NCI-H69 (cell line): ENCODE measurements around the gene CST3.
"Not testable (repeated sequence)": the region's sequence is repeated elsewhere in the genome, so short reads cannot be mapped to it uniquely, and the experiment has no call there.

Experiments used
- DNase-seq: peaks from one replicate; lab custom pipeline; 2025; lab: John Stamatoyannopoulos, UW

The CST3 gene

DNA sequence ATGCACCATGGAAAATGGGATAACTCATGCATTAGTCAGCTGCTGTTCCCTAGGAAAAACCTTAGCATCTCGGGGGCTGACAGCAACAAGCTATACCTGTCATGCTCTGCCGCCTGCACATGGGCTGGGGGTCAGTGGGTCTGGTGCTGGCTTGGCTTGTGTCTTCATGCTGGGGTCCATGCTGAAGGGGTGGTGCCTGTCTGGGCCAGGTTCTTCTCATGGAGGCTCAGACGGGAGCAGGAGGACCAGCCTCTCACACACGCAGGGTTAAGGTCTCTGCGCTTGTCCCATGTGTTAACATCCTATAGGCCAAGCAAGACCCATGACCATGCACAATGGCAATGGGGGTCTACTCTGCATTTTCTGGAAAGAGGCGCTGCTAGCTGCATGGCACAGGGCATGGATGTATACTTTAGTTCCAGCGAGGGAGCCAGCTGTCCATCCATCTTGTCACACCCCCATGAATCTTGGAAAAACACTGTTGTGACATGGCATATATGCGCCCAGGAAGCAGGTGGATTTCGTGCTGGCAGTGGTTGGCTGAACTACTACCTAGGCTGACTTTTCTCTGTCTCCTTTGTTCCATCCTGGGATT is 24.6 kb upstream of the CST3 start:
- no peak for DNase-seq

DNA sequence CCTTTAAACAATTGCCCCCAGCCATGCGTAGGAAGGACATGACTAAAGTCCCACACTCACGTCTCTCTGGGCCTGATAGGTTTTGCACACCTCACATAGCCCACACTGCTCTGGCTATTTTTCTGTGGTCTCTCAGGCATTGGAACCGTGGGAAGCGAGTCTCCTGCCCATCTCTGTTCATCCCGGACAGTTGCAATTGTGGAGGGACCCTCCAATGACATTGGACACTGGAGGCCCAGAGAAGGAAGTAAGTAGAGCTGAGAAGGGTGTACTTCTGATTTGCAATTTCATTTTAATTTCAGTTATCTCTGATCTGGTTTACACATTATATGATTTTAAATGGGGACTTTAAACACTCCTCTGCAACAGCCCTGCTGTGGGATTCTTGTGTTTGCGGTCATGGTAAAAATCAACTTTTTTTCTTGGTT is 23.3 kb upstream of the CST3 start:
- DNase-seq, result no peak

GRCh38 chr20:23659989-23660837 is 22.5 kb upstream of the CST3 start:
- peak; percentile 22 for DNase-seq

GRCh38 chr20:23659610-23659988 is 21.8 kb upstream of the CST3 start:
- DNase-seq, result not testable (repeated sequence)

- DNase-seq, result no peak
These were observed 21.3 kb upstream of the CST3 start for GRCh38 chr20:23658989-23659609.

DNA sequence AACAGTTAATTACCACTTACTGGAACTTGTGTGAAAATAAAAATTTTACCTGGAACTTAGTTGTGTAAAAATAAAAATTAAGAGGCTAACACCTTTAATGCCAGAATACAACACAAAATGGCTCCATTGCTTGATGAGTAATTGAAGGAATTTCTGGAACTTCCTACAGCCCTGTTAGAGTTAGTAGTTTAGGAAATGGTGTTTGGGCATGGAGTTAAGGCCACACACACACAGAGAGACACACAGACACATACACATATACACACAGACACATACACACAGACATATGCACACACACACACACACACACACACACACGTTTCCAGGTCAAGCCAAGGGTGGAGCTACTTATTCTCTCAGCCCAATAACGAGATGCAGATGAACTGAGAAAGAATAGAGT is 20.6 kb upstream of the CST3 start:
- no peak for DNase-seq

DNA sequence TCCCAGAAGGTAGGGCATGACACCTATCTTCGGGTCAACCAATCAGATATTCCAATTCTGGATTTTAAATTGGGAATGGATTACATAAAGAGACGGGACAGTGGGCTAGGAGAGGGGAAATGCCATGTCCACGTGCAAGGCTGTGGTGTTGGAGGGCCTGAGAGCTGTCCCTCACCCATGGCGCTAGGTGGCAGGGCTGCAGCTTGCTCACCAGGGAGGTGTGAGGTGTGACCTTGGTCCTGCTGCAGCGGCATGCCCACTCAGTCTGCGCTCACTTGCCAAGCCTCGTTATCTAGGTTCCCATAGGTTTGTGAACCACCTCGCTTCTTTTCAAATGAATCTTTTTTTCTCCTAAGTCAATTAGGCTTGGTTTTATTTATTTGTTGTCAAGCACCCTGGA is 19.4 kb upstream of the CST3 start:
- no peak for DNase-seq

DNA sequence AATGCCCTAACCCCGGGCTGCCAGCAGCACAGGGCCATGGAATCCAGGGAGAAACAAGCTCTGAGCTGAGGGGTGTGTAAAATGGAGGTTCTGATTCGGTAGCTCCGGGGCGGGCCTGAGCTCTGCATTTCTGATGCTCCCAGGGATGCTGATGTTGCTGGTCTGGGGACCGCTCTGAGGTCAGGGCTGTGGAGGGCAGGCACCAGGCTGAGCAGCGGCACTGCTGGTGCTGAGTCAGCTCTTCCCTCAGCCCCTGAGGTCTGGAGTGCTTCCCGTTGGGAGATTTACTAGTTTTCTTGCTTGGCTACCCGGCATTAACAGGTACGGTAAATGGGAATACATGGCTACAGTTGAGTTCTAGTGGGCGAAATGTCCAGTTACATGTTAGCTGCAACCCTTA is 18.6 kb upstream of the CST3 start:
- DNase-seq, result no peak

GRCh38 chr20:23655491-23656211 is 17.9 kb upstream of the CST3 start:
- no peak for DNase-seq

DNA sequence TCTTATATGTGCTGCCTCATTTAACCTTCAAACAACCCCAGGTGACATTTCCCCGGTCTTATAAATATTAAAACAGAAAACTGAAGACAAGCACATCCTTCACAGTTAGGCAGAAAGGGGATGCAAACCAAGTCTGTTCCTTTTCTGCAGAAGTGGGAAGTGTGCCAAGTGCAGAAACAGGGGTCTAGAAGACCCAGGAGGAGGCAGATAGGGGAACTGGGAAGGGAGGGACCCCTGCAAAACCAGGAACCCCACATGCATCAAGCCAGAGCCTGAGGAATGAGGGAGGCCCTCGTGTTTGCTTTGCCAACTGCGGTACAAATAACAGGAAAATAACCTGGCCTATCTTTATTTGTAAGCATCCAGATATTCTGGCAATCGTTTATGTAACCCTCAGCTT is 17.0 kb upstream of the CST3 start:
- DNase-seq, result no peak

DNA sequence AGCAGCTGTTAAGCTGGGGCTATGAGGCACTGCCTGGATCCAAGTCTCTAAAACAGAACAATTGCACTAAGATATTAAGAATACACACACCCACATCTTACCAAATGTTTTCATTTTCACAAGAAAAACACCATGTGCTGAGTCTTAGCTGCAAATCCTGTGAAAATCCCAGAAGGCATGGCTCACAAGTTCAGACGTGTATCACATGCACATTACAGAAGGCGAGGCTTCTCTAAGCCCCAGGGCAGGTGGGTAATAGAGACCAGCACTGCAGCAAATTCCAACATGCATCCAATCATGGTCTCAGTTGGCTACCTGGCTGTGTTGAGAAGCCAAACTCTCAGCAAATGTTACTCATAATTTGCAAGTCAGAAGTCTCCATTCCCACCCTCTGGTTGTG is 16.2 kb upstream of the CST3 start:
- no peak for DNase-seq

DNA sequence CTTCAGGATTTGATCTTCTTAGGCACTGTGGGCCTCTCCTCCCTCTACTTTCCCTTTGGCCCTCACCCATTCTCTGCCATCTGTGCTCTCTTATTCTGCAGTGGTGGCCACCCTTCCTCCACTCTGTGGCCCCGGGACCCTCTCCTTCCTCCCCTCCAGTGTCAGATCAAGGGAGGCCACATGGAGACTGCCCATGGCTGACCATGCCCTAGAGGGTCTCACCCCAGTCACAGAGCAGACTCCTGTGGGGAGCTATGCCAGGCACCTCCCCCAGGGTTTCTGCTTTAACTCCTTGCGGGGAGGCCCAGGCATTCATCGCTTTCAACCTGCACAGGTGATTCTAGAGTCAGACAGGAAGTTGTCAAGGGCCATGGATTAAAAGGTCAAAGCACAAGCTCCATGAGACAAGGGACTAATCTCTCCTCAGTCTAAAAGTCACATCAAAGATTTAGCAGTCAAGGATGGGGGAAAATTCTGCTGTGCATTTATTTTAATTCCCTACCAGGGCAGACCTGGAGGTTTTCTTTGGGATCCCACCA is 15.7 kb upstream of the CST3 start:
- no peak for DNase-seq

DNA sequence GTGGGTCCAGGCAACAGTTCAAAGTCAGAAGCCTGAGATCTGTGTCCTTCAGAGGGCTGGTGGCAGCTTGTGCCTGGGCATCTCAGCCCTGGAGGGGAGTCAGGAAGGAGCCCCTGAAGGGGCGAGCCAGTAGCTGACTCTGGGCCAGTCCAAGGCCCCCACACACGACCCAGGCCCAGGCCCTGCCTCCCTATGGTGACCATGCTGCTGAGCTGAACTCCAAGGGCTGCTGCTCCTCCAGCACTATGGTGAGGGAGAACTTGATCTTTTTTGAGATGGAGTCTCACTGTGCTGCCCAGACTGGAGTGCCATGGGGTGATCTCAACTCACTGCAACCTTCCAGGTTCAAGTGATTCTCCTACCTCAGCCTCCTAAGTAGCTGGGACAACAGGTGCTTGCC is 15.2 kb upstream of the CST3 start:
- no peak for DNase-seq

GRCh38 chr20:23652371-23652770 is 14.6 kb upstream of the CST3 start:
- no peak for DNase-seq

DNA sequence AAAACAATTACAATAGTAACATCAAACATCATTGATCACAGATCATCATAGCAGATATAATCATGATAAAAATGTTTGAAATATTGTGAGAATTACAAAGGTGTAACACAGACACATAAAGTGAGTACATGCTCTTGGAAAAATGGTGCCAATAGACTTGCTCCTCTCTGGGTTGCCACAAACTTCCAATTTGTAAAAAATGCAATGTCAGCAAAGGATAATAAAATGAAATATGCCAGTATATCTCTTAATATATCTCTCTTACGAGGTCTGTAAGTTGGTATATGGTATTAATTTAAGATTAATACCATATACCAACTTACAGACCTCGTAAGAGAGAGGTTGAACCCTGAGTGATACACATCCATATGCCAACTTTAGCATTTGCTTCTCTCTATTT is 13.4 kb upstream of the CST3 start:
- DNase-seq, result no peak

GRCh38 chr20:23649830-23650417 is 12.2 kb upstream of the CST3 start:
- DNase-seq, result no peak

- DNase-seq, result no peak
These were observed 11.5 kb upstream of the CST3 start for GRCh38 chr20:23649242-23649641.

GRCh38 chr20:23647346-23647745 is 9.6 kb upstream of the CST3 start:
- no peak for DNase-seq

DNA sequence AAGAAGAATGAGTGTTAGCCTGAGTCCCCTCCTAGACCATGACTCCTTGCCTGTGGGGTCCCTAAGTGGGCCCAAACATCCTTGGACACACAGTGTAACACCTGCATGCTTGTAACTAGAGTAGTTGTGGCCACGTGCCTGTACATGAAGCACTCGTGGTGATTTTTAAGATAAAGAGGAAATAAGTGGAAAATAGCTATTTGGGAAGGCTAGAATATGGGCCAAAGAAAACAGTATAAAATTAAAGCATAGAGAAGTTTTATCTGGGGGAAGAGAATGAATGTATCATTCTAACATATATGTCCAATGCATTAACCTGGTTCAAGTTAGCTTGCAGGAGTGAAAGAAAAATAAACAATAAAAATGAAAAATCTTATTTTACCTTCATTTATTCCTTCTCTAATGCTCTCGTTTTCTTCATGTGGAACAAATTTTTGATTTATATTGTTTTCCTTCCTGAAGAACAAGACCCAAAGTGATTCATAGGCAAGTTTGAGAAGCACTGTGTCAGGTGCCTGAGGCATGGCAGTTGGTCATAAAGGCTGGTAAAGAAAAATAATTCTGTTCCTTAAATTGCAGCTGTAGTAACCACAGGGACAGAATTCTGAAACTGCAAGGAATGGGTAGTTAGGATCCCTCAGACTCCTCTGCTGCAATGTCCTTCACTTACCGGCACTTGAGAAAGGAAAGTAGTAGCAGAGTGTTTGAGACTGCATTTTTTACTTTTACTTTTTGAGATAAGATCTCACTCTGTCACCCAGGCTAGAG is 8.5 kb upstream of the CST3 start:
- no peak for DNase-seq

- no peak for DNase-seq
These were observed 7.8 kb upstream of the CST3 start for GRCh38 chr20:23645575-23645974.

DNA sequence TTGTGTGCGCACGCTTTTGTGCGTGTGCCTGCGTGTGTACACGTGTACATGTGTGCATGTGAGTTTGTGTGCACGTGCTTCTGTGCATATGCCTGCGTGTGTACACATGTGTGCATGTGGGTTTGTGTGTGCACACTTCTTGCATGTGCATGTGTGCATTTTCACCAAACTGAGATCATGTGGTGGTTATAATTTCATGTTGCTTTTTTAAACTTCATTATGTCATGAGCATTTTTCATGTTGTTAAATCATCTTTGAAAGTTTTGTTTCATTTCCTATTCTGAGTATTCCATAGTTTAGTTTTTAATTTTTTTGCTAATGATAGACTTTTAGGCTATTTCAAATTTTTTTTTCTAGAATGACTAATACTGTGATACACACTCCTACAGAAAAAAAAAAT is 6.4 kb upstream of the CST3 start:
- no peak for DNase-seq
